Fibroblast of mammary gland (primary cell): ENCODE measurements around the gene FAM3C.

Experiments used
- DNase-seq: peaks from one replicate; pipeline ENCODE4 v3.0.0-alpha.2; 2010; ENCODE audit warnings: low read depth
- H3K4me3 ChIP-seq: 2 replicates; pipeline ENCODE4 v1.5.1; 2011; ENCODE audit warnings: low read depth, mild to moderate bottlenecking, low read length, moderate library complexity; ENCODE audit not compliant: control insufficient read depth
- TF ChIP-seq, protein P1 (sequence below): conservative IDR thresholded peaks from 2 replicates; pipeline ENCODE4 v1.5.1; 2011; ENCODE audit warnings: low read depth, low read length, inconsistent platforms; ENCODE audit not compliant: control insufficient read depth, insufficient read depth

FAM3C gene, protein sequence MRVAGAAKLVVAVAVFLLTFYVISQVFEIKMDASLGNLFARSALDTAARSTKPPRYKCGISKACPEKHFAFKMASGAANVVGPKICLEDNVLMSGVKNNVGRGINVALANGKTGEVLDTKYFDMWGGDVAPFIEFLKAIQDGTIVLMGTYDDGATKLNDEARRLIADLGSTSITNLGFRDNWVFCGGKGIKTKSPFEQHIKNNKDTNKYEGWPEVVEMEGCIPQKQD

DNA sequence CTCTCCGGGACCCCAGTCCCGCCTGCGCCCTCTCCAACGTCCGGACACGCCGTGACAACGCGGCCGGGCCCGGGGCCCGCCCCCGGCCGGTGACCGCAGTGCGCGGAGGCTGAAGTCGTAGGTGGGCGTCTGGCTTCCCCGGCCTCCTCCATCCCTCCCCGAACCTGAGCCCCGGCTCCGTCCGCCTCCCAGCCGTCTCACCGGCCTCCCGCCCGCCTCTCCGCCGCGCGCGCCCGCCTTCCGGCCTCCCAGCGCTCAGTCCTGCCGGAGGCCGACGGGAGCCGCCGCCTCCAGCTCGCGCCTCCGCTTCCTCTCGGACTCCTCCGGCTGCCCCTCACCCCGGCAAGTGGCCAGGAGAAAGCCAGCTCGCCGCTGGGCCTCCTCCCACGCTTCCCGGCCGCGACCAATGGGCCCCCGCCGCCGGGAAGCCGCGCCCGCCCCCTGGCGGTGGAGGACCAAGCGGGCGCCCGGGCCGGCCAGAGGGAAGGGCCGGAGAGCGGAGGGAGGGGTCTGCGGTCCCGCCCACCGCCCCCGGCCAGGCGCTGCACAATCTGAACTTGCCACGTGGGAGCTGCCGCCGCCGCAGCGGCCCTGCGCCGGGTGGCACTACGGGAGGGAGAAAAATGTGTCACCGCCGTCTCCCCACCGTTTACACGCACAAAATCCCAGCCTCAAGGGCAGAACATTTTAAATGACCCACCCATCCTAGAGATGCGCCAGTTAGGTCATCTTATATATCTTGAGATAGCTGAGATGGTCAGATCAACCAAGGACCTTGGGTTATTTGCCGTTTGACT lies at the start of gene FAM3C:
Gene FAM3C (minus strand): TSS at position 348 of the 797 bp plus-strand sequence. CDS start 13,339 bp downstream, outside the sequence.
- DNase-seq, result peak; percentile 87
- peak within 1 kb of the TSS; percentile 82 for H3K4me3 ChIP-seq
- TF ChIP-seq, protein P1, sequence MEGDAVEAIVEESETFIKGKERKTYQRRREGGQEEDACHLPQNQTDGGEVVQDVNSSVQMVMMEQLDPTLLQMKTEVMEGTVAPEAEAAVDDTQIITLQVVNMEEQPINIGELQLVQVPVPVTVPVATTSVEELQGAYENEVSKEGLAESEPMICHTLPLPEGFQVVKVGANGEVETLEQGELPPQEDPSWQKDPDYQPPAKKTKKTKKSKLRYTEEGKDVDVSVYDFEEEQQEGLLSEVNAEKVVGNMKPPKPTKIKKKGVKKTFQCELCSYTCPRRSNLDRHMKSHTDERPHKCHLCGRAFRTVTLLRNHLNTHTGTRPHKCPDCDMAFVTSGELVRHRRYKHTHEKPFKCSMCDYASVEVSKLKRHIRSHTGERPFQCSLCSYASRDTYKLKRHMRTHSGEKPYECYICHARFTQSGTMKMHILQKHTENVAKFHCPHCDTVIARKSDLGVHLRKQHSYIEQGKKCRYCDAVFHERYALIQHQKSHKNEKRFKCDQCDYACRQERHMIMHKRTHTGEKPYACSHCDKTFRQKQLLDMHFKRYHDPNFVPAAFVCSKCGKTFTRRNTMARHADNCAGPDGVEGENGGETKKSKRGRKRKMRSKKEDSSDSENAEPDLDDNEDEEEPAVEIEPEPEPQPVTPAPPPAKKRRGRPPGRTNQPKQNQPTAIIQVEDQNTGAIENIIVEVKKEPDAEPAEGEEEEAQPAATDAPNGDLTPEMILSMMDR, result no peak

DNA sequence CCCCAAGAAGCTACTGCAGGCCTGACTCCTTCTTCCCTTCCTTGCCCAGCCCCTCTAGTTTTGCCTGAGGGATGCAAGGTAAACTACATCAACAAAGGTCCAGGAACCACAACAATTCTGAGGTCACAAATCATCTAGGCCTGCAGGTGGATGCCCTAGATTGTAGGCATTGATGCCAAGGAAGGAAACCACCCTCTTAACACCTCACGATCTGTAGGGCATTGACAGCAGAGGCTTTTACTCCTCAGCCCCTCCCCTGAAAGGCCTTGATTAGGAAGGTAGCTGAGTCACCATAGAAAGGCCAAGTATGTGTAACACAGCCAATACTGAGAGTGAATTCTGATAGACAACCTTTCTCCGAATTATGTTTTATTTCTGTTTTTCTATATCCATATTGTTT lies 46.7 kb upstream of the FAM3C start:
- H3K4me3 ChIP-seq, result no peak overlapping the region
- TF ChIP-seq, protein P1, result no peak
- DNase-seq, result no peak

DNA sequence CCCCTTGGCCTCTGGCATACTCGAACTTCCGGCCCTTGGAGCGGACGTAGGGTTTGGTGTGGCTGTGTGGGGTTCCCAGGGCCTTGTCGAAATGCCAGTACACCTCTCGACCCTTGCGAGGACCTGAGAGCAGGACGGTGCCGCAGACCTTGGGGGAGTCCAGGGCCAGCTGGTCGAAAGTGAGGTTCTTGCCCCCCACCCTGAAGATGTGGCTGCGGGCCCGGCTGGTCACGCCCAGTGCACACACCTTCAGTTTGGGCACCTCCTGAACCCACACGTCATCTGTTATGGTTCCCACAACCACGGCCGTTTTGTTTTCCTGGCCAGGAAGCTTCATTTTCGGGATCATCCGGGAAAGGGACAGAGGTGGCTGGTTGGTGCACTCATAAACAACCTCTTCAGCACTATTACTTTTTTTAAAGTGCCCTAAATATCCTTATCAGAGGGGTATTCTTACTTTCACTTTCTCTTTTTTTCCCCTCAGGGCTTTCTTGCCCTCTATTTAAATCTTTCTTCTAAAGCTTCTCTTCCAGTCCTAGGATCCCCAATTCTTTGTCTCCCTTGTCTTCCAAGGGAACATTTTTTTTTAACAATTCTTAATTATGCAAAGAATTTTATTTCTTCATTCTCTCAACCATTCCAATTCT lies 44.9 kb upstream of the FAM3C start:
- DNase-seq, result no peak
- no peak overlapping the region for H3K4me3 ChIP-seq
- TF ChIP-seq, protein P1, result no peak

DNA sequence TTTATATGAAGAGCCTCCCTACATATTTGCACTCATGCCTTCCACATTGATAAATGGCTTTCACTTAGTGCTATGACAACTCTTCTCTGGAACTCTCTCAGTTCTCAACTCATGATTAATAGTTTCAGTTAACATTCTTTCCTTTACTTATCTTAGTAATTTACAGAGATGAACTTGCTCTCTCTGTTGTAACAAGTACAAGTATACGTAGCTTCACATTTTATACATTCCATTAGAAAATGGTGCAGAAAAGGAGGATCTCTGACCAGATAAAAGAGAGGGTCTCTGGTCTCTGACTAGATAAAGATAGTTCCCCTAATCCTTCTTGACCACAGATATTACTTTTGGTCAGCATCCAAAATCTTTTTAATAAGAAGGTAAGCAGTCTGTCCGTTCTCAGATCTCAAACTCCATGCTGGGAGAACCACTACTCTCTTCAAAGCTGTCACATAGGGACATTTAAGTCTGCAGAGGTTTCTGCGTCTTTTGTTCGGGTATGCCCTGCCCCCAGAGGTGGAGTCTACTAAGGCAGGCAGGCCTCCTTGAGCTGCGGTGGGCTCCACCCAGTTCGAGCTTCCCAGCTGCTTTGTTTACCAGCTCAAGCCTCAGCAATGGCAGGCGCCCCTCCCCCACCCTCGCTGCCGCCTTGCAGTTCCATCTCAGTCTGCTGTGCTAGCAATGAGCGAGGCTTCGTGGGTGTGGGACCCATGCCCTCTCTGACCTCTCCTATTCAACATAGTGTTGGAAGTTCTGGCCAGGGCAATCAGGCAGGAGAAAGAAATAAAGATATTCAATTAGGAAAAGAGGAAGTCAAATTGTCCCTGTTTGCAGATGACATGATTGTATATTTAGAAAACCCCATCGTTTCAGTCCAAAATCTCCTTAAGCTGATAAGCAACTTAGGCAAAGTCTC lies 42.2 kb upstream of the FAM3C start:
- H3K4me3 ChIP-seq, result peak overlapping the region; percentile 21

DNA sequence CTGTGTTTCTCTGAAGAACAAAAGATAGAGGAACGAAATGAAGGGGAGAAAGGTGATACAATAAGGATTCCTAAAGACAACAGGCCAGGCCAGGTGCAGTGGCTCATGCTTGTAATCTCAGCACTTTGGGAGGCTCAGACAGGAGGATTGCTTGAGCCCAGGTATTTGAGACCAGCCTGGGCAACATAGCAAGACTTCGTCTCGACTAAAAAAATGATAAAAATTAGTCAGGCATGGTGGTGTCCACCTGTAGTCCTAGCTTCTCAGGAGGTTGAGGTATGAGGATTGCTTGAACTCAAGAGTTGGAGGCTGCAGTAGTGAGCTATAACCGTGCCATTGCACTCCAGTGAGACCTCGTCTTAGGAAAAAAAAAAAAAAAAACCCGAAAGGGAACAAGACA lies 41.4 kb upstream of the FAM3C start:
- TF ChIP-seq, protein P1, result no peak

More for the DNA sequence above, 42.2 kb upstream of the FAM3C start:
- DNase-seq, result peak; percentile 41

DNA sequence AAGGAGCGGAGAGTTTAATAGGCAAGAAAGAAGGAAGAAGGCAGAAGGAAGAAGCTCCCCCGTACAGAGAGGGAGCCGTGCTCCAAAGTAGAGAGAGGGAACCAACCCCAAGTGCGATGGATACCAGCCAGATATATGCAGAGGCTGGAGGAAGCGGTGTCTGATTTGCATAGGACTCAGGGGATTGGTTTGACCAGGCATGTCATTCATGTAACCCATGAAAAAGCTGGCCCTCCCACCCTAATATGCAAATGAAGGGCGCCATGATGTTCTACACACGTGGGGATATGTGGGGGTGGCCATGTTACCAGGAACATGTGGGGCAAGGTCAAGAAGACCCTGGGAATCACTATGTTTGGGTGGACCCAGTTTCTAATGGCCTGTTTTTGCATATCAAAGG lies 40.6 kb upstream of the FAM3C start:
- DNase-seq, result no peak
- TF ChIP-seq, protein P1, result no peak
- no peak overlapping the region for H3K4me3 ChIP-seq

More for the DNA sequence above, 41.4 kb upstream of the FAM3C start:
- H3K4me3 ChIP-seq, result no peak overlapping the region
- no peak for DNase-seq
